Measurements from ENCODE around the gene BBS2. TPM values are rescaled to one million over a fixed set of nuclear protein-coding genes. Genes with fewer than 3 reads are reported as not detected.

Gene BBS2
- total and polyA plus RNA-seq, 2 of the 13 experiments (the other 11 are each of a cell fraction or from before 2014, with no cell fraction given), result 59.7 to 68.3 TPM

GRCh38 chr16:56551796-56552738 is 32.2 kb upstream of the BBS2 start (continued):
- TF ChIP-seq, protein P1, sequence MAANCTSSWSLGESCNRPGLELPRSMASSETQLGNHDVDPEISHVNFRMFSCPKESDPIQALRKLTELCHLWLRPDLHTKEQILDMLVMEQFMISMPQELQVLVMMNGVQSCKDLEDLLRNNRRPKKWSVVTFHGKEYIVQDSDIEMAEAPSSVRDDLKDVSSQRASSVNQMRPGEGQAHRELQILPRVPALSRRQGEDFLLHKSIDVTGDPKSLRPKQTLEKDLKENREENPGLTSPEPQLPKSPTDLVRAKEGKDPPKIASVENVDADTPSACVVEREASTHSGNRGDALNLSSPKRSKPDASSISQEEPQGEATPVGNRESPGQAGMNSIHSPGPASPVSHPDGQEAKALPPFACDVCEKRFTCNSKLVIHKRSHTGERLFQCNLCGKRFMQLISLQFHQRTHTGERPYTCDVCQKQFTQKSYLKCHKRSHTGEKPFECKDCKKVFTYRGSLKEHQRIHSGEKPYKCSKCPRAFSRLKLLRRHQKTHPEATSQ (CRISPR knock-in tag; IDR thresholded peaks at IDR 0.05; ENCODE audit: borderline replicate concordance), result 0 out of 2 replicates have a peak, but pooled peaks have one; percentile 23
- TF ChIP-seq ZNF766 (CRISPR knock-in tag; IDR thresholded peaks at IDR 0.05; ENCODE audit: borderline replicate concordance) (peak; percentile 65; the same call in 1 of the 2 replicates), ESRRA (CRISPR knock-in tag; IDR thresholded peaks at IDR 0.05; ENCODE audit: low read depth) (no peak), ZNF777 (CRISPR knock-in tag; IDR thresholded peaks at IDR 0.05) (no peak), ZNF598 (CRISPR knock-in tag; IDR thresholded peaks at IDR 0.05; ENCODE audit: borderline replicate concordance) (no peak), NFIB (CRISPR knock-in tag; IDR thresholded peaks at IDR 0.05; ENCODE audit: borderline replicate concordance) (no peak), ZNF576 (CRISPR knock-in tag; IDR thresholded peaks at IDR 0.05) (no peak), NFYB (CRISPR knock-in tag; IDR thresholded peaks at IDR 0.05) (no peak), ELF4 (CRISPR knock-in tag; IDR thresholded peaks at IDR 0.05; ENCODE audit: borderline replicate concordance) (no peak), DZIP1 (CRISPR knock-in tag; IDR thresholded peaks at IDR 0.05) (no peak), CBFB (CRISPR knock-in tag; IDR thresholded peaks at IDR 0.05) (no peak), ZNF12 (CRISPR knock-in tag; IDR thresholded peaks at IDR 0.05) (0 out of 2 replicates have a peak, but pooled peaks have one; percentile 14), ZKSCAN5 (CRISPR knock-in tag; IDR thresholded peaks at IDR 0.05) (no peak), GTF3A (CRISPR knock-in tag; conservative IDR thresholded peaks at IDR 0.05) (no peak), HMG20A (CRISPR knock-in tag; IDR thresholded peaks at IDR 0.05; ENCODE audit: borderline replicate concordance) (peak; percentile 81; the same call in 1 of the 2 replicates), ZNF451 (CRISPR knock-in tag; IDR thresholded peaks at IDR 0.05) (no peak), PITX1 (CRISPR knock-in tag; IDR thresholded peaks at IDR 0.05) (peak; percentile 85), ZNF264 (CRISPR knock-in tag; IDR thresholded peaks at IDR 0.05) (peak; percentile 69), ZBTB43 (CRISPR knock-in tag; conservative IDR thresholded peaks at IDR 0.05) (peak; percentile 42; the same call in 1 of the 2 replicates), FOXM1 (CRISPR knock-in tag; IDR thresholded peaks at IDR 0.05) (no peak)
- TF ChIP-seq, protein P2, sequence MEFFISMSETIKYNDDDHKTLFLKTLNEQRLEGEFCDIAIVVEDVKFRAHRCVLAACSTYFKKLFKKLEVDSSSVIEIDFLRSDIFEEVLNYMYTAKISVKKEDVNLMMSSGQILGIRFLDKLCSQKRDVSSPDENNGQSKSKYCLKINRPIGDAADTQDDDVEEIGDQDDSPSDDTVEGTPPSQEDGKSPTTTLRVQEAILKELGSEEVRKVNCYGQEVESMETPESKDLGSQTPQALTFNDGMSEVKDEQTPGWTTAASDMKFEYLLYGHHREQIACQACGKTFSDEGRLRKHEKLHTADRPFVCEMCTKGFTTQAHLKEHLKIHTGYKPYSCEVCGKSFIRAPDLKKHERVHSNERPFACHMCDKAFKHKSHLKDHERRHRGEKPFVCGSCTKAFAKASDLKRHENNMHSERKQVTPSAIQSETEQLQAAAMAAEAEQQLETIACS (CRISPR knock-in tag; IDR thresholded peaks at IDR 0.05), result no peak

All from HepG2 (cell line).